Measurements from ENCODE around the gene POLR3A.
"Not testable (repeated sequence)": the region's sequence is repeated elsewhere in the genome, so short reads cannot be mapped to it uniquely, and the experiment has no call there.

GRCh38 chr10:78070064-78070463, 40.7 kb upstream of the POLR3A start:
- TF ChIP-seq CTCF (IDR thresholded peaks at IDR 0.05; ENCODE audit: poor library complexity); EZH2 (IDR thresholded peaks at IDR 0.05; ENCODE audit: borderline replicate concordance); EZH2phosphoT487 (IDR thresholded peaks at IDR 0.05; ENCODE audit: low read depth, severe bottlenecking, unreplicated experiment): not testable (repeated sequence)

Data from hepatocyte (in vitro differentiated cells).